ENCODE measurements around the gene MEIOB.
"Not testable (repeated sequence)": the region's sequence is repeated elsewhere in the genome, so short reads cannot be mapped to it uniquely, and the experiment has no call there.

Gene MEIOB

GRCh38 chr16:1906055-1906845 lies 34.3 kb upstream of the MEIOB start:
- no peak for DNase-seq

- DNase-seq = no peak
These were observed 32.2 kb upstream of the MEIOB start for GRCh38 chr16:1903845-1904840.

GRCh38 chr16:1903220-1903574 lies 31.2 kb upstream of the MEIOB start:
- no peak for DNase-seq

GRCh38 chr16:1902547-1903219 lies 30.7 kb upstream of the MEIOB start:
- no peak for DNase-seq

GRCh38 chr16:1900452-1900774 lies 28.4 kb upstream of the MEIOB start:
- DNase-seq = no peak

- DNase-seq = no peak
These were observed 27.9 kb upstream of the MEIOB start for GRCh38 chr16:1899641-1900451.

- not testable (repeated sequence) for DNase-seq
These were observed 25.7 kb upstream of the MEIOB start for GRCh38 chr16:1897692-1898091.

- DNase-seq = no peak
These were observed 24.1 kb upstream of the MEIOB start for GRCh38 chr16:1895949-1896675.

- no peak for DNase-seq
These were observed 23.1 kb upstream of the MEIOB start for GRCh38 chr16:1895068-1895467.

- DNase-seq = no peak
These were observed 18.7 kb upstream of the MEIOB start for GRCh38 chr16:1890708-1891050.

GRCh38 chr16:1890024-1890707 lies 18.2 kb upstream of the MEIOB start:
- DNase-seq = no peak

- no peak for DNase-seq
These were observed 15.9 kb upstream of the MEIOB start for GRCh38 chr16:1887711-1888354.

- no peak for DNase-seq
These were observed 12.9 kb upstream of the MEIOB start for GRCh38 chr16:1884889-1885288.

- no peak for DNase-seq
These were observed 12.3 kb upstream of the MEIOB start for GRCh38 chr16:1884155-1884760.

- DNase-seq = not testable (repeated sequence)
These were observed 9.2 kb upstream of the MEIOB start for GRCh38 chr16:1881172-1881571.

- no peak for DNase-seq
These were observed 7.5 kb upstream of the MEIOB start for GRCh38 chr16:1879477-1879876.

GRCh38 chr16:1878256-1878655 lies 6.3 kb upstream of the MEIOB start:
- DNase-seq = no peak

- DNase-seq = no peak
These were observed 5.8 kb upstream of the MEIOB start for GRCh38 chr16:1877804-1878203.

- no peak for DNase-seq
These were observed 5.1 kb upstream of the MEIOB start for GRCh38 chr16:1877089-1877488.

GRCh38 chr16:1876468-1876867 lies 4.5 kb upstream of the MEIOB start:
- no peak for DNase-seq
